HG02571 (cell line): Measurements from ENCODE around the gene TP73.

ENCODE experiments used
- ATAC-seq: cut with Tn5 transposase; IDR thresholded peaks from one replicate; pipeline ENCODE4 v1.9.1; 2021; ENCODE audit warnings: mild to moderate bottlenecking, moderate library complexity; ENCODE audit not compliant: unreplicated experiment

Gene TP73

DNA sequence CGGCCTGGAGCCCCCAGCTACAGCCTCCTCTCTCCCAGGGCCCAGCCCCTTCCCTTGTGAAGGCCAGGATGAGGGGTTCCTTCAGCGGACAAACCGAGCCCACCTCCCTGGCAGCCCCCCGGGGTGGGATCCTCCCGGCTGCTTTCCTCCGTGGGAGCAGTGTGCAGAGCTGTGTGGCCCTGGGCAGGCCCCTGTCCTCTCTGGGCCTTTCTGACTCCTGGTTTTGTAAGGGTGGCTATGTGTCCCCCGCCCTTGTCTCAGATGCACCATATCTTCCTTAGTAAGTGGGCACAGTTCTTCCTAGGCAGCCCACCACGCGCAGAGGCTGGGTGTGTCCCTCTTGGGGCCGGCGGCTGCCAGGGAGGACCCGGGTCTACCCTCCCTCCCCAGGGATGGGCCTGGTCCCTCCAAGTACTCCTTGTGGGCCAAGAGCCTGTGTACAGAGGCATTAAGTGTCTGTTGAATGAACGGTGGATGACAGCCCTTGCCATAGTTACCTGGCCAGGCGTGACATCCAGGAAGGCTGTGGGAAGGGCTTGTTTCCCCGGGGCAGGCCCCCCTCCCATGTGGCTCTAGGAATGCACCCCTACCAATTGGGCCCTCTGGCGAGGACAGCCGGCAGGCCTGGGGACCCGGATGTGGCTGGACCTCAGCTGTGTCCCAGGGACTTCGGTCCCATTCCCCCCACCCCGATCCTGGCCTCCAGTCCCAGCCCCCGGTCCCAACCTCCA lies 124.1 kb downstream of the TP73 start:
- ATAC-seq, result no peak

DNA sequence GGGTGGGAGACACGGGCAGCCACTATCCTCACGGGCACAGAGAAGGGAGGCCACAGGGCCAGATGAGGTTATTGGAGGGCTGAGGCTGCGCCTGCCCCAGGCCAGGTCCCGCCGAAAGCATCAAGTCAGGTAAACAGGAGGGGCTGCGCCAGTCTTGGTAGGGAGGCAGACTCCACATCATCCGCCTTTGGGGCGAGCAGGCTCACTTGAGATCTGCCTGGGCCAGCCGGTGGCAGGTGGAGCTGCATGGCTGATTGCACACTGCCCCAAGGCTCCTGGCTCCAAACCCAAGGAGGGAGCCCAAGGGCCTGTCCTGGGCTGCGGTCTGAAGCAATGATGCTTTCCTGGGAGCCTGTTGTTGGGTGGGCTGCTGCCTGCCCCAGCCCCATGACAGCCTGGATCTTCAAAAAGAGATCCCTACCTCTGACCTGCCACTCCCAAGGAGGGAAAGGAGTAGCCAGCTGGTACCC lies 124.8 kb downstream of the TP73 start:
- ATAC-seq, result no peak

- no peak for ATAC-seq
These were observed 125.6 kb downstream of the TP73 start for GRCh38 chr1:3777647-3778589.

DNA sequence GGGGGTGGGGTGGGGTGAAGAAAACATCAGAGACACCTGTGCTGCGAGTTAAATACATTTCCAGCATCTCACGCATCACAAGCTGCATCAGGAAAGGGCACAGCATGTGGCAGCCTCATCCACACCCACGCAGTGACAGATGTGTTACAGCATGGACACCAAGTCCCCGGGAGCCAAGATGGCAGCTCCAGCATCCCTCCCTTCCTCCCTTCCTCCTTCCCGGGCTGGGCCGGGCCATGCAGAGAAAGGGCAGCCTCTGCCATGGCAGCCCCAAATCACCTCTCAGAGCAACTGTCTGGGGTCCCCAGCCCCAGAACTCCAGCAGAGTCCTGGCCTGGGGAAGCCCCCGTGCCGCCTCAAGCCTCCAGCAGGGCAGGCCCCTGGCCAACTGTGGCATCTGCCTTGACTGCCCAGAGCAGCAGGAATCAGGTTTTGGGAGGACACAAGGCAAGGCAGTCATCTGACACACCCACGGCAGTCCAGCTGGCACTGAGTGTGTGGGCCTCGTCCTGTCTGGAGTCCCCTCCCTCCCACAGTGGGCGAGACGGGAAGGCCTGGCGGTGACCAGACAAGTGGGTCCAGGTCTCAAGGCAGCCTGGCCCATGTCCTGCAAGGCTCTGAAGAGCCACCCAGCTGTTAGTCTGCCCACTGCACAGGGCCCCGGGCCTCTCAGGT lies 126.4 kb downstream of the TP73 start:
- no peak for ATAC-seq

DNA sequence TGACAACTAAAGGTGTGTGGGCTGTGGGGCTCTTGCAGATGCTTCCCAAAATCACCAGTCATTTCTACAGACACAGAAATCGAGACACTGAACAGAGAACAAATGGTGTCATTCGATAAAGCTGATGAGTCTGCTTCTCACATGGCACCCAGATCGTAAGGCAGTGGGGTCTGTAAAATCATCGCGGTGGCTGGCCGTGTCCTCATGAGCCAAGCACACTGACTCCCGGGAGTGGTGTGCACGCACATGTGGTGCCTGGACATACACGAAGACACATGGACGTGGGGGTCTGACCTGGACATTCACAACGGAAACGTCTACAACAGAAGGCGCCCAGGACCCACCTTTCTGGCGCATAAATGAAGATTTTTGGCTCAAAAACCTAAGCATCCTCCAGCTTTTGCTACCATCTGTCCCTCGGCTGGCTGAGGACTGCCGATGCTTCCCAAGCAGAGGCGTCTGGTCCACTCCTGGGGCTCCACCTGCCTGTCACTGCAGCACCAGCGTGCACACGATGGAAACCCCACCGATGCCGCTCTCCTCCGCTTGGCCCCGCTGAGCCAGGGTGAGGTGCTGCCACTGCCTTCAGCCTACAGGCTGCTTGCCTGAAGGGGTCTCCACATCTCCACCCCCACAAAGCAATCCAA lies 127.1 kb downstream of the TP73 start:
- no peak for ATAC-seq

DNA sequence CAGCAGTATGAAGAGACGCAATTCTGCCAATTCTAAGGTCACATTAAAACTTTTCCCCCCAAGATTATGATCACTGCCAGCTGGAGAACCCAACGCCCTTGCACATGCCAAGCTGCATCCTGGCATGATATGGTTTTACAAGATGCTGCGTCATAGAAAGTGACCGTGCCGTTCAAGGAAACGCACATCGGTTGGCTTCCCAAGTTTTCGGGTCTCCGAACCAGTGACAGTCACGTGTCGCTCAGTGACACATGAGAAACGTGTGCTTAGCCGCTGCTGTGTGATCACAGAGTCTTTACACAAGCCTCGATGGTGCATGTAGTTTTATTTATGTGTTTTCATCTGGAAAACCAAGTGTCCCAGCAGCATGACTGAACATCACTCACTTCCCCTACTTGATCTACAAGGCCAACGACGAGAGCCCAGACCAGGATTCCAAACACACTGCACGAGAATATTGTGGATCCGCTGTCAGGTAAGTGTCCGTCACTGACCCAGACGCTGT lies 127.6 kb downstream of the TP73 start:
- no peak for ATAC-seq

DNA sequence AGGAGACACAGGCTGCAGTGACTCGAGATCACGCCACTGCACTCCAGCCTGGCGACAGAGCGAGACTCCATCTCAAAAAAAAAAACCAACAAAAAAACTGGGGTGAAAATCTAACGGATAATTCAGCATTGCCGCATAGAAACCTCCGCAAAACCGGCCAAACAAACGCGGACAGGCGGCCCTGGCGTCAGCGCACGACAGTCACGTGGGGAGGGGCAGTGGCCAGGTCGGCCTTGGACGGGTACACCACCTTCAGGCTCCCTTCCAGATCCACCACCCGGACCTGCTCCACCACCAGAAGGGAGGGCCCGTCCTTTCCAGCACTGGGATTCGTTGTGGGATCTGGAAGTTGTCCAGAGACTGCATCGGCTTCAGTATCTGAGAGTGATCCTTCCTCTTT lies 128.6 kb downstream of the TP73 start:
- no peak for ATAC-seq

GRCh38 chr1:3783651-3784474 lies 131.5 kb downstream of the TP73 start:
- no peak for ATAC-seq

DNA sequence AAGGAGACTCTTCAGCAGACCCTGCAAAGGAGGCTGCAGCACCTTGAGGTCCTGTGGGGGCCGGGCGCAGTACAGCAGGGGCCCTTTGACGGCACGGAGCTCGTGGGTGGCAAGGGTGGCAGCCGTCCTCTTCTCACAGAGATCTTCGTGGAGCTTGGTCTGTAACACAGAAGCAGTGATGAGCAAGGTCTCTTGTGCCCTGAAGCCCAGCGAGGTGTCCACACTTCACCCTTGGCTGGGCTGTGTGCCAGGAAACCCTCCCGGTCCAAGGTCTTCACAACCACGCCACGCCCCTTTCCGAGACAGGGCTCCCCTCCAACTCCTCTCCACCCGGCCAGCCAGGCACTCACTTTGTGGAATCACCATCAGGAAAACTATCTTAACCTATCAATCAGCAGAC lies 132.7 kb downstream of the TP73 start:
- ATAC-seq, result no peak

- ATAC-seq, result no peak
These were observed 133.3 kb downstream of the TP73 start for GRCh38 chr1:3785456-3786157.
